Cardiac muscle cell (in vitro differentiated cells and primary cell): Measurements from ENCODE around the gene PROM2. TPM values are rescaled to one million over a fixed set of nuclear protein-coding genes. Genes with fewer than 3 reads are reported as not detected.
A peak's percentile ranks its signal among the peaks of the same experiment; 100 is the strongest.

Experiments
- DNase-seq, 2 donors: peaks; one replicate each; pipeline versions ENCODE4 v3.0.0 to v3.0.0-alpha.2; 2010 to 2017; ENCODE audit warnings: low read depth in 1 of 2, low spot score in 1 of 2
- H3K27ac ChIP-seq: fragments of 200-600 bp; sonication (generic); 2 replicates; pipeline ENCODE4 v1.5.1; 2016
- H3K27me3 ChIP-seq: fragments of 200-600 bp; sonication (generic); 2 replicates; pipeline ENCODE4 v1.6.0; 2016; ENCODE audit warnings: control low read depth
- H3K36me3 ChIP-seq: fragments of 200-600 bp; sonication (generic); 2 replicates; pipeline ENCODE4 v1.5.1; 2016; ENCODE audit warnings: control low read depth
- H3K4me1 ChIP-seq: fragments of 200-600 bp; sonication (generic); 2 replicates; pipeline ENCODE4 v1.8.1; 2017; ENCODE audit warnings: low read depth, mild to moderate bottlenecking, mixed run types
- H3K4me3 ChIP-seq: fragments of 200-600 bp; sonication (generic); 2 replicates; pipeline ENCODE4 v1.5.1; 2016; ENCODE audit warnings: mild to moderate bottlenecking
- H3K9me3 ChIP-seq: fragments of 200-600 bp; sonication (generic); 2 replicates; pipeline ENCODE4 v1.5.1; 2017; ENCODE audit warnings: low read depth, mild to moderate bottlenecking, control low read depth
- CTCF ChIP-seq: IDR thresholded peaks from 2 replicates; pipeline ENCODE4 v1.5.1; 2012; ENCODE audit warnings: low read depth, mild to moderate bottlenecking, low read length
- polyA plus RNA-seq: library from polyadenylated mRNA; unstranded; fragments of >200 nt; fragmentation: Nextera tagmentation; extraction: Ambion mirVana; gene quantifications from 2 replicates; pipeline ENCODE4 v1.2.1, GENCODE V29; 2016
- total RNA-seq: library from RNA; depleted of rRNA; stranded (reverse); fragments of >200 nt; gene quantifications from 2 replicates; pipeline ENCODE4 v1.2.3, GENCODE V29; 2016

The PROM2 gene
- total RNA-seq (2.6 and 16.0 TPM in 2 replicates), polyA plus RNA-seq (1.4 and 2.3 TPM in 2 replicates)

- Histone ChIP-seq H3K4me3 (no peak within 1 kb of the TSS), H3K4me1 (no peaks in the 10 kb centered on the region), H3K27ac (no peak within 1 kb of the TSS), H3K9me3 (no peaks in the 10 kb centered on the region), H3K36me3 (no peaks in the 10 kb centered on the region), H3K27me3 (no peaks in the 10 kb centered on the region)
- TF ChIP-seq CTCF = no peak
- no peak for DNase-seq
These were observed at the start of gene PROM2 for GRCh38 chr2:95274291-95275150. PROM2 (plus strand) TSS chr2:95274449; CDS start chr2:95274586, 137 bp downstream.

GRCh38 chr2:95225658-95226057 lies 48.6 kb upstream of the PROM2 start:
- H3K4me1 ChIP-seq = no peaks in the 10 kb centered on the region
- no peak overlapping the region for H3K27ac ChIP-seq
- no peaks in the 10 kb centered on the region for H3K36me3 ChIP-seq
- H3K9me3 ChIP-seq = peaks cover 5% of the 10 kb centered on the region
- no peak for DNase-seq
- H3K4me3 ChIP-seq = no peak overlapping the region
- H3K27me3 ChIP-seq = no peaks in the 10 kb centered on the region
- no peak for TF ChIP-seq CTCF

GRCh38 chr2:95231723-95232122 lies 42.5 kb upstream of the PROM2 start:
- H3K9me3 ChIP-seq = no peaks in the 10 kb centered on the region
- TF ChIP-seq CTCF = peak; percentile 87
- H3K4me1 ChIP-seq = no peaks in the 10 kb centered on the region
- H3K27me3 ChIP-seq = no peaks in the 10 kb centered on the region
- H3K36me3 ChIP-seq = no peaks in the 10 kb centered on the region
- no peak overlapping the region for H3K27ac ChIP-seq
- H3K4me3 ChIP-seq = no peak overlapping the region
- DNase-seq = peak; percentile 58 to 89

GRCh38 chr2:95232232-95232631 lies 42.0 kb upstream of the PROM2 start:
- H3K4me3 ChIP-seq = no peak overlapping the region

GRCh38 chr2:95234286-95234785 lies 39.9 kb upstream of the PROM2 start:
- no peak overlapping the region for H3K27ac ChIP-seq
- no peak overlapping the region for H3K4me3 ChIP-seq
- no peaks in the 10 kb centered on the region for H3K36me3 ChIP-seq
- no peaks in the 10 kb centered on the region for H3K27me3 ChIP-seq
- no peak for DNase-seq
- TF ChIP-seq CTCF = no peak
- no peaks in the 10 kb centered on the region for H3K4me1 ChIP-seq
- no peaks in the 10 kb centered on the region for H3K9me3 ChIP-seq

More at GRCh38 chr2:95232232-95232631, 42.0 kb upstream of the PROM2 start:
- H3K27me3 ChIP-seq = no peaks in the 10 kb centered on the region
- no peak for TF ChIP-seq CTCF
- H3K9me3 ChIP-seq = no peaks in the 10 kb centered on the region
- no peak overlapping the region for H3K27ac ChIP-seq
- DNase-seq = no peak
- no peaks in the 10 kb centered on the region for H3K36me3 ChIP-seq
- H3K4me1 ChIP-seq = no peaks in the 10 kb centered on the region
